Measurements from ENCODE around the gene C16orf78. TPM values are rescaled to one million over a fixed set of nuclear protein-coding genes. Genes with fewer than 3 reads are reported as not detected.
A peak's percentile ranks its signal among the peaks of the same experiment; 100 is the strongest.

C16orf78 gene
- total RNA-seq, 1 donor from 2014 or later, result not detected

DNA sequence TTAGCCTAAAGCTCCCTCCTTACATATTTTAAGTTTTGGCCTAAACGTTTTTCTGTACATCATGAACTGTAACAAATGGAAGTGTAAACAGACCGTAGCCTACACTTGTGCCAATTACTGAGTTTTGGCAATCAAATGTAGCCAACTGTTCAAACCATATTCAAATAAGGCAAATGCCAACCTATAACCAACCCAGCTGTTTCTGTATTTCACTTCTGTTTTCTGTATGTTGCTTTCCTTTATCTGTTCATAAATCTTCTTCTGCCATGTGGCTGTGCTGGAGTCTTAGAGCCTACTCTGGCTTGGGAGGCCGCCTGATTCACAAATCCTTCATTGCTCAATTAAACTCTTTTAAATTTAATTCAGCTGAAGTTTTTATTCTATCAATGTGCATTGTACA lies 6.9 kb upstream of the C16orf78 start:
- TF ChIP-seq POLR2AphosphoS5 (IDR thresholded peaks at IDR 0.05; ENCODE audit: insufficient read depth in 1 of 2, low read depth in 1 of 2) (no peak), POLR2A (IDR thresholded peaks at IDR 0.05) (no peak)
- TF ChIP-seq, protein P1, sequence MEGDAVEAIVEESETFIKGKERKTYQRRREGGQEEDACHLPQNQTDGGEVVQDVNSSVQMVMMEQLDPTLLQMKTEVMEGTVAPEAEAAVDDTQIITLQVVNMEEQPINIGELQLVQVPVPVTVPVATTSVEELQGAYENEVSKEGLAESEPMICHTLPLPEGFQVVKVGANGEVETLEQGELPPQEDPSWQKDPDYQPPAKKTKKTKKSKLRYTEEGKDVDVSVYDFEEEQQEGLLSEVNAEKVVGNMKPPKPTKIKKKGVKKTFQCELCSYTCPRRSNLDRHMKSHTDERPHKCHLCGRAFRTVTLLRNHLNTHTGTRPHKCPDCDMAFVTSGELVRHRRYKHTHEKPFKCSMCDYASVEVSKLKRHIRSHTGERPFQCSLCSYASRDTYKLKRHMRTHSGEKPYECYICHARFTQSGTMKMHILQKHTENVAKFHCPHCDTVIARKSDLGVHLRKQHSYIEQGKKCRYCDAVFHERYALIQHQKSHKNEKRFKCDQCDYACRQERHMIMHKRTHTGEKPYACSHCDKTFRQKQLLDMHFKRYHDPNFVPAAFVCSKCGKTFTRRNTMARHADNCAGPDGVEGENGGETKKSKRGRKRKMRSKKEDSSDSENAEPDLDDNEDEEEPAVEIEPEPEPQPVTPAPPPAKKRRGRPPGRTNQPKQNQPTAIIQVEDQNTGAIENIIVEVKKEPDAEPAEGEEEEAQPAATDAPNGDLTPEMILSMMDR (IDR thresholded peaks at IDR 0.05), result no peak

DNA sequence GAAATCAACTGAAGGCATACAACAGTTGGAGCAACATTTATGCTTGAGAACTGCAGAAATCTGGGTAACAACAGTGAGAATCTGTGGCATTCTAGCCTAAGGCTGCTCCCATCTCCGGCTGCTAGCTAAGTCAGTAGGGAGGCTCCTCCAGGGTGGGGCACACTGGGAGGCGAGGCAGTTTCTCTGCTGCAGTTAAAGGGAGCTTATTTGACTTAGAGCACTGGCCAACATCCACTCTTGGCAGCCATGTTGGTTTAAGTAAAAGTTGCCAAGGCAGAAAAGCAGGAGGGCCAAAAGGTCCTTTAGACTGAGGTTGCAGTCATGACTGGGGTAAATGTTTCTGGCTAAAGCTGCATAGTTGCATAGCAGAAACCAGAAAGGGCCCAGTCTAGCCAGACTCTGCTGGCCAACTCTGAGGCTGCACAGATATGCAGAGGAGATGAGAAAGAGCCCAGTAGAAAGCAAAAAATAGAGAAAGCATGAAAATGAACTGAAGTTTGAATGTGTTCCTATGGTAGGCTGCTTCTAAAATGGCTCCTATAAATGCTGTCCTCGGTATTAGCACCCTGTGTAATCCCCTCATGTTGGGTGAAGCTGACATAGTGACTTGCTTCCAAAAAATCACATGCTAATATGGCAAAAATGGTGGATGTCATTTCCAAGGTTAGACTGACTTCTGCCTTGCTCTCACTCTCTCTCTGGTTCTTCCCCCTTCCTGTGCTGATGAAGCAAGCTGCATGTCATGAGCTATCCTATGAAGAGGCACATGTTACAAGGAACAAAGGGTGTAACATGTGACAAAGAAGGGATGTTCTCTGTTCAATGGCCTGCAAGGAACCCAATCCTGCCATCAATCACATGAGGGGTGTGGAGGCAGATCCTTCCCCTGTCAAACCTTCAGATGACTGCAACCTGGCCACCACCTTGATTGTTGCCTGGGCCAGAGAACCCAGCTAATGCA lies 3.7 kb upstream of the C16orf78 start:
- Histone ChIP-seq H3K36me3 (no peaks in the 10 kb centered on the region), H3K27ac (no peak overlapping the region), H3K27me3 (no peaks in the 10 kb centered on the region), H3K4me1 (no peaks in the 10 kb centered on the region), H3K4me3 (no peak overlapping the region), H3K9me3 (no peaks in the 10 kb centered on the region)
- intact Hi-C loops (cut with DNase I), result no loop called here
- TF ChIP-seq POLR2AphosphoS5 (IDR thresholded peaks at IDR 0.05; ENCODE audit: insufficient read depth in 1 of 2, low read depth in 1 of 2) (no peak), POLR2A (IDR thresholded peaks at IDR 0.05) (no peak)
- TF ChIP-seq, protein P1 (IDR thresholded peaks at IDR 0.05), result no peak
- peak in 1 of 2 donors; percentile 69 for DNase-seq (ENCODE audit: extremely low spot score in 2 of 2)

More for the DNA sequence above, 6.9 kb upstream of the C16orf78 start:
- no peaks in the 10 kb centered on the region for H3K27me3 ChIP-seq
- DNase-seq (ENCODE audit: extremely low spot score in 2 of 2), result no peak
- no peaks in the 10 kb centered on the region for H3K4me1 ChIP-seq
- no peaks in the 10 kb centered on the region for H3K36me3 ChIP-seq
- H3K4me3 ChIP-seq, result no peak overlapping the region
- H3K27ac ChIP-seq, result no peak overlapping the region
- H3K9me3 ChIP-seq, result no peaks in the 10 kb centered on the region
- intact Hi-C loops (cut with DNase I), result no loop called here

DNA sequence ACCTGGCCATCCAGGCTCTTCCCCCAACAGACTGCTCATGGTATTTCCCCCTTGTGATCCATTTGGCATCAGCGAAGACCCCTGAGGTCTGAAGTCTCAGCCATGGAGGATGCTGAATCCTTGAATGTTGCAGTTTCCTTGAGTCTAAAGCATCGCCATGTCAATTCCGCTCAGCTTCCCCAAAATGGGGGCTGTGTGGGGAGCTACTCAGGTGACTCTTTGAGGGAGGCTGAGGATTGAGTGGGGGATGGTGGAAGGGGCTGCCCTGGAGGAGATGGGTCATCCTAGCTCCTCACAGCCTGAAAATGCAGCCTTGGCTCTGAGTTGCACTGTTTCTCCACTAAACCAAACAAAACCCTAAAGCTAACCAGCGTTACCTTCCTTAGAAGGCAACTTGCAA lies 2.6 kb downstream of the C16orf78 start:
- DNase-seq (ENCODE audit: extremely low spot score in 2 of 2), result peak in 1 of 2 donors; percentile 62
- Histone ChIP-seq H3K4me1 (no peaks in the 10 kb centered on the region), H3K36me3 (no peaks in the 10 kb centered on the region), H3K9me3 (no peaks in the 10 kb centered on the region), H3K27me3 (no peaks in the 10 kb centered on the region), H3K27ac (no peak overlapping the region), H3K4me3 (no peak overlapping the region)
- TF ChIP-seq POLR2A (IDR thresholded peaks at IDR 0.05) (no peak), POLR2AphosphoS5 (IDR thresholded peaks at IDR 0.05; ENCODE audit: insufficient read depth in 1 of 2, low read depth in 1 of 2) (no peak)
- TF ChIP-seq, protein P1 (IDR thresholded peaks at IDR 0.05), result no peak
- intact Hi-C loops (cut with DNase I), result no loop called here

DNA sequence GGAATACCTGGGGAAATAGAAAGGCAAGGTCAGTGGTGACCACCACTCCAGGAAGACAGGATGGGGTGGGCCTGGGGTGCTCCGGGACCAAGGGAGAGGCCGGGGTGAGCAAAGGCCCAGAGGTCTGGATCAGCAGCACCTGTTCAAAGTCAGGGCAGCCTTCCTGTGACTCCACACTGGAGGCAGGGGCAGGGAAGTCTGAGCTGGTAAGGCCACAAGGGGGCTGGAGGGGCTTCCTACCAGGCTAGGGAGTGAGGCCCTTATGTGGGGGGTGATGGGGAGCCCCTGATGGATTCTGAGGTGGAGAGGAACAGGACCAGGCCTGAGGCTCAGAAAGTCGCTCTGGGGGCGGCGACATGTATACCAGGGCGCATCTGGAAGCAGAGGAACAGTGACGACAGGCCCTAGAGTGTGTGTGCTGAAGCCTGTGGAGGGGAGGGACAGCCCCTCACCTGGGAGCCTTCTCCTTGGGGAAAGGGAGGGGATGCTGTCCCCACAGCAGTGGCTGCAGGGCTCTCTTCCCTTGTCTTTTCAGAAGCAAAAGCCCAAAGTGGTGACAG lies 3.7 kb downstream of the C16orf78 start:
- H3K27ac ChIP-seq, result no peak overlapping the region
- intact Hi-C loops (cut with DNase I), result no loop called here
- no peaks in the 10 kb centered on the region for H3K36me3 ChIP-seq
- no peaks in the 10 kb centered on the region for H3K4me1 ChIP-seq
- H3K9me3 ChIP-seq, result no peaks in the 10 kb centered on the region
- no peak overlapping the region for H3K4me3 ChIP-seq
- H3K27me3 ChIP-seq, result no peaks in the 10 kb centered on the region
- DNase-seq (ENCODE audit: extremely low spot score in 2 of 2), result peak in 1 of 2 donors; percentile 52
- TF ChIP-seq POLR2AphosphoS5 (IDR thresholded peaks at IDR 0.05; ENCODE audit: insufficient read depth in 1 of 2, low read depth in 1 of 2), result no peak
- TF ChIP-seq, protein P1 (IDR thresholded peaks at IDR 0.05), result no peak
- no peak for TF ChIP-seq POLR2A (IDR thresholded peaks at IDR 0.05)

All from vagina (tissue), 2 donors.